Uterus (tissue), 2 donors: Measurements from ENCODE around the gene ZMYND8.

Experiments used
- POLR2A ChIP-seq, 2 donors: fragments of 450-650 bp; IDR thresholded peaks; one replicate each; pipeline ENCODE4 v1.6.1; 2016; ENCODE audit warnings: antibody characterized with exemption in 2 of 2, mild to moderate bottlenecking in 1 of 2, moderate library complexity in 1 of 2
- TF ChIP-seq, protein P1 (sequence below), 4 experiments: fragments of 200-600 bp in 2 of 4; fragments of 450-650 bp in 2 of 4; sonication (generic) in 2 of 4; IDR thresholded peaks; one replicate each; pipeline ENCODE4 v1.5.1; 2016 to 2019; ENCODE audit warnings: antibody characterized with exemption in 4 of 4, mild to moderate bottlenecking in 2 of 4, moderate library complexity in 1 of 4

DNA sequence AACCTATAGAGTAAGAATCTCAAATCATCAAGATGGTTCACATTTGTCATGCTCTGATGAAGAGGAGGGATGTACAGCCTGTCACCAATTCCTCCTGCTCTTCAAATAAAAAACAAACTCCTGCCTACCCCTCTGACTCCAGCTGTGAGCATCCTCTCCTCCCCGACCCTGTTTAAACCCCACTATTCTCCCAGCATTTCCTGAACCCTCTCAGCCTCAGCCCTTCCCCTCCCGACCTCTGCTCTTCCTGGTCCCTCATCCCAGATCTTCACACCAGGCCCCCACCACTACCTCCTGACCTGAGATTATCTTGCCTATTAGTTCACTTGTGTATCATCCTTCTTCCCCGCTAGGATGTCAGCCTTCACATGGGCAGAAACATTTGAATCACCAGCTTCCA is 75.8 kb downstream of the ZMYND8 start:
- TF ChIP-seq, protein P1, sequence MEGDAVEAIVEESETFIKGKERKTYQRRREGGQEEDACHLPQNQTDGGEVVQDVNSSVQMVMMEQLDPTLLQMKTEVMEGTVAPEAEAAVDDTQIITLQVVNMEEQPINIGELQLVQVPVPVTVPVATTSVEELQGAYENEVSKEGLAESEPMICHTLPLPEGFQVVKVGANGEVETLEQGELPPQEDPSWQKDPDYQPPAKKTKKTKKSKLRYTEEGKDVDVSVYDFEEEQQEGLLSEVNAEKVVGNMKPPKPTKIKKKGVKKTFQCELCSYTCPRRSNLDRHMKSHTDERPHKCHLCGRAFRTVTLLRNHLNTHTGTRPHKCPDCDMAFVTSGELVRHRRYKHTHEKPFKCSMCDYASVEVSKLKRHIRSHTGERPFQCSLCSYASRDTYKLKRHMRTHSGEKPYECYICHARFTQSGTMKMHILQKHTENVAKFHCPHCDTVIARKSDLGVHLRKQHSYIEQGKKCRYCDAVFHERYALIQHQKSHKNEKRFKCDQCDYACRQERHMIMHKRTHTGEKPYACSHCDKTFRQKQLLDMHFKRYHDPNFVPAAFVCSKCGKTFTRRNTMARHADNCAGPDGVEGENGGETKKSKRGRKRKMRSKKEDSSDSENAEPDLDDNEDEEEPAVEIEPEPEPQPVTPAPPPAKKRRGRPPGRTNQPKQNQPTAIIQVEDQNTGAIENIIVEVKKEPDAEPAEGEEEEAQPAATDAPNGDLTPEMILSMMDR (IDR thresholded peaks at IDR 0.05) = no peak
- TF ChIP-seq POLR2A (IDR thresholded peaks at IDR 0.05) = no peak
